Retinal pigment epithelial cell (primary cell): ENCODE results near the gene TSPAN13.

Experiments
- DNase-seq: peaks from one replicate; pipeline ENCODE4 v3.0.0-alpha.2; 2010; ENCODE audit warnings: low read depth
- H3K4me3 ChIP-seq: 2 replicates; pipeline ENCODE4 v1.5.1; 2011; ENCODE audit warnings: mild to moderate bottlenecking, low read length, control low read depth, moderate library complexity
- TF ChIP-seq, protein P1 (sequence below): conservative IDR thresholded peaks from 2 replicates; pipeline ENCODE4 v1.5.1; 2011; ENCODE audit warnings: low read depth, low read length, control low read depth, inconsistent platforms

Gene TSPAN13

DNA sequence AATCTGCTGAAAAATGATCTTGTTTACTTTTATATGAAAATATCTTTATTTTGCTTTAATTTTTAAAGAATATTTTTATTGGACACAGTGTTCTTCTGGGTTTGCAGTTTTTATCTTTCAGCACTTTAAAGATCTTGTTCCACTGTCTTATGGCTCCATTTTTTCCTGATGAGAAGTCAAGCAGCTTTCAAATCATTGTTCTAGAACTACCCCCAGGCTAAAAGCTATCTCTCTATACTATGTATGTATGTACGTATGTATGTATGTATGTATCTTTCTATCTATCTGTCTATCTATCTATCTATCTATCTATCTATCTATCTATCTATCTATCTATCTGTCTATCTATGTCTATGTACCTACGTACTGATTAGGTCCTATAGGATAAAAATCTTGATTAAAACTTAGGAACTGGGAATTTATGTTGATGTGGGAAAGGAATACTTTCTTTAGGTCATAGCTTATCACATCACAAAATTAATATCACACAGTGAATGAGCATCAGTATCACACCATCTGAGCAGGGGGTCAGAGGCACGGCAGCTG, 35.4 kb upstream of the TSPAN13 start:
- DNase-seq = no peak
- no peak overlapping the region for H3K4me3 ChIP-seq
- TF ChIP-seq, protein P1, sequence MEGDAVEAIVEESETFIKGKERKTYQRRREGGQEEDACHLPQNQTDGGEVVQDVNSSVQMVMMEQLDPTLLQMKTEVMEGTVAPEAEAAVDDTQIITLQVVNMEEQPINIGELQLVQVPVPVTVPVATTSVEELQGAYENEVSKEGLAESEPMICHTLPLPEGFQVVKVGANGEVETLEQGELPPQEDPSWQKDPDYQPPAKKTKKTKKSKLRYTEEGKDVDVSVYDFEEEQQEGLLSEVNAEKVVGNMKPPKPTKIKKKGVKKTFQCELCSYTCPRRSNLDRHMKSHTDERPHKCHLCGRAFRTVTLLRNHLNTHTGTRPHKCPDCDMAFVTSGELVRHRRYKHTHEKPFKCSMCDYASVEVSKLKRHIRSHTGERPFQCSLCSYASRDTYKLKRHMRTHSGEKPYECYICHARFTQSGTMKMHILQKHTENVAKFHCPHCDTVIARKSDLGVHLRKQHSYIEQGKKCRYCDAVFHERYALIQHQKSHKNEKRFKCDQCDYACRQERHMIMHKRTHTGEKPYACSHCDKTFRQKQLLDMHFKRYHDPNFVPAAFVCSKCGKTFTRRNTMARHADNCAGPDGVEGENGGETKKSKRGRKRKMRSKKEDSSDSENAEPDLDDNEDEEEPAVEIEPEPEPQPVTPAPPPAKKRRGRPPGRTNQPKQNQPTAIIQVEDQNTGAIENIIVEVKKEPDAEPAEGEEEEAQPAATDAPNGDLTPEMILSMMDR = no peak

DNA sequence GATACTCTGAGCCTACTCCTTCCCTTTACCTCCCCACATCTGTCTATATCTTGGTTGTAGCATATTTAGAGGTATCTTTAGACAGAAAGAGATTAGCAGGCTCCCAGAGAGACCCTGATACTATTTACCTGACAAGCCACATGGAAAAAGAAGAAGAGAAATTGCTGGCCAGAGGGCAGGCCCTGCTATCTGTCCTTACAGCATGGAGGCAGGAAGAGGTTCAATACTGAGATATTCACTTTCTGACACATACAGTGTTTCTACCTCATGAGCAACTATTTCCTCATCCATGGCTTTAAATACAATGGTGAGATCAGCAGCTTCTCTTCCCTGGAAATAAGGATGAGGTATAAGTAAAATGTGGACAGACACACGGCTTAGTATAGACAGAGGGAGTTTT, 33.9 kb upstream of the TSPAN13 start:
- no peak for DNase-seq
- TF ChIP-seq, protein P1 = no peak
- H3K4me3 ChIP-seq = no peak overlapping the region

DNA sequence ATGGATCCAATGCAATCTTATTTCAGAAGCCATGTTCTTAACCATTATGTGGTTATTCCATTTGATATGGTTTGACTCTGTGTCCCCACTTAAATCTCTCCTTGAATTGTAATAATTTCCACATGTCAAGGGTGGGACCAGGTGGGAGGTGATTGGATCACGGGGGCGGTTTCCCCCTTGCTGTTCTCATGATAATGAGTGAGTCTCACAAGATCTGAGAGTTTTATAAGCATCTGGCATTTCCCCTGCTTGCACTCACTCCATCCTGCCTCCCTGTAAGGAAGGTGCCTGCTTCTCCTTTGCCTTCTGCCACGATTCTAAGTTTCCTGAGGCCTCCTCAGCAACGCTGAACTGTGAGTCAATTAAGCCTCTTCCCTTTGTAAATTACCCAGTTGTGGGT, 32.0 kb upstream of the TSPAN13 start:
- no peak overlapping the region for H3K4me3 ChIP-seq
- TF ChIP-seq, protein P1 = no peak
- no peak for DNase-seq

DNA sequence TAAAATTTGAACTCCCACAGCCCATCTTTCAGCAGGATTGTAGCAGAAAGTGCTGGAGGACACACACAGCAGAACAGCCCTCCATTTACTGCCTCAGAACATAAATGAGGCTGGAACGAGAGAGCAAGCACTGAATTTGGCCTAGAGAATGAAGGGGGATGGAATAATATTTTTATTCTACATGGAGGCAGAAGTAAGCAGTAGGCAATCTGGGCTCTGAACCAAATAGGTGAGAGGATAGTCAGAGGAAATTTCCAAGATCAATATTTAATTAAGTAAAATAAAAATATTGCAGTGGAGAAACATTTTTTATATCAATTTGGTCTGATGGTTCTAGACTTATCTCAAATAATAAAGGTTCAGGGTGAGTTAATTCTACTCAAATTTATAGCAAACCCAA, 29.2 kb upstream of the TSPAN13 start:
- no peak for DNase-seq
- no peak overlapping the region for H3K4me3 ChIP-seq
- TF ChIP-seq, protein P1 = no peak

DNA sequence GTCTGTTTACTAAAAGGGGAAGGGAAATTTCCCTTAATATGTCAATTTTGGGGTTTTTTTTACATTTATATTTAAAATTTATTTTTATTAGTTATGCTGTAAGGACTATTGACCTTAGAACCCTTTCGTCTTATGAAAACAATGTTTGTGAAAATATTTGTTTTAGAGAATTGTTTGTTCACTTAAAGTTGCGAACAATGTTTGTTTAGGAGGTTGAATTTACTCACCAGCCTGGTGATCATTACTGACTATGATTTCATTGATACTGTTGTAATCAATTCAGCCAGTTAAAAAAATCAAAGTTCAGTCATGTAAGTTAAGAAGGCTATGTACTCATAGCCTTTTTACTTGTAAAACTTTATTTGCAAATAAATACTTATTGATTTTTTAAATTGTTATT, 27.4 kb upstream of the TSPAN13 start:
- no peak for DNase-seq
- no peak overlapping the region for H3K4me3 ChIP-seq
- TF ChIP-seq, protein P1 = no peak

DNA sequence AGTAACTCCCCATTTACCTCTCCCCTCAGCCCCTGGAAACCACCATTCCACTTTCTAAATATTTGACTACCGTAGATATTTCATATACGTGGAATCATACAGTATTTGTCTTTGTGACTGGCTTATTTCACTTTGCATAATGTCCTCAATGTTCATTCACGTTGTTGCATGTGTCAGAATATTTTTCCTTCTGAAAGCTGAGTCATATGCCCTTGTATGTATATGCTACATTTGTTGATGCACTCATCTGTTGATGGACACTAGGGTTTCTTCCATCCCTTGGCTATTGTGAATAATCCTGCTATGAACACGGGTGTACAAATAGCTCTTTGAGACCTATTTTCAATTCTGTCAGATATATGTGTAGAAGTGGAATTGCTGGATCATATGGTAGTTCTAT, 25.8 kb upstream of the TSPAN13 start:
- H3K4me3 ChIP-seq = no peak overlapping the region
- TF ChIP-seq, protein P1 = no peak
- no peak for DNase-seq

DNA sequence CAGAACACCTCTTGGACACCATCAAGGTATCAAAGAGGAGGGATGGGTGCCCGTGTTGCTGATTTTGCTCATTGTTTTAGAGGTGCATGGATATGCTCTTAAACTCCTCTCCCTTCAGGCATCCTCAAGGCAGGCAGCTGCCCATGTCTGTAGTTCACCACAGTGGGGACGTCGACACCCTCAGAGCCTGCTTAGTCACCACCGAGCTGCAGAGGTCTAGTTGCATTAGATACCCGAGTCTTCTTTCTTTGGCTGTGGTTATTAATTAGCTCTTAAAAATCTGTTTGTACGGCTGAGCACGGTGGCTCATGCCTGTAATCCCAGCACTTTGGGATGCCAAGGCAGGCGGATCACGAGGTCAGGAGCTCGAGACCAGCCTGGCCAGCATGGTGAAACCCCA, 24.7 kb upstream of the TSPAN13 start:
- TF ChIP-seq, protein P1 = no peak
- no peak overlapping the region for H3K4me3 ChIP-seq
- no peak for DNase-seq
